Karpas-422 (cell line): ENCODE data around the gene NTN5. TPM values are rescaled to one million over a fixed set of nuclear protein-coding genes. Genes with fewer than 3 reads are reported as not detected.

Experiments
- DNase-seq: peaks from one replicate; pipeline ENCODE4 v3.0.0-alpha.2; 2015
- H2AFZ ChIP-seq: fragments of 200-600 bp; sonication (generic); 2 replicates; pipeline ENCODE4 v1.6.1; 2014; ENCODE audit warnings: antibody characterized with exemption, low read length, mixed read lengths
- H3K27ac ChIP-seq: fragments of 200-600 bp; sonication (generic); 2 replicates; pipeline ENCODE4 v1.5.1; 2014; ENCODE audit warnings: mild to moderate bottlenecking, low read length, moderate library complexity
- H3K27me3 ChIP-seq: fragments of 200-600 bp; sonication (generic); 2 replicates; pipeline ENCODE4 v1.6.1; 2014; ENCODE audit warnings: low read length, mixed read lengths
- H3K36me3 ChIP-seq: fragments of 200-600 bp; sonication (generic); 2 replicates; pipeline ENCODE4 v1.6.1; 2014; ENCODE audit warnings: low read length, mixed read lengths; ENCODE audit not compliant: insufficient read depth
- H3K4me1 ChIP-seq: fragments of 200-600 bp; sonication (generic); 2 replicates; pipeline ENCODE4 v1.6.1; 2014; ENCODE audit warnings: mild to moderate bottlenecking, low read length, mixed read lengths
- H3K4me2 ChIP-seq: fragments of 200-600 bp; sonication (generic); 2 replicates; pipeline ENCODE4 v1.6.1; 2014; ENCODE audit warnings: low read length, low read depth, mild to moderate bottlenecking; ENCODE audit not compliant: poor library complexity, severe bottlenecking
- H3K4me3 ChIP-seq: fragments of 200-600 bp; sonication (generic); 2 replicates; pipeline ENCODE4 v1.5.1; 2014; ENCODE audit warnings: mild to moderate bottlenecking, antibody characterized with exemption, low read length, mixed read lengths
- H3K79me2 ChIP-seq: fragments of 200-600 bp; sonication (generic); 2 replicates; pipeline ENCODE4 v1.6.1; 2014; ENCODE audit warnings: mild to moderate bottlenecking, low read length, mixed read lengths
- H3K9ac ChIP-seq: fragments of 200-600 bp; sonication (generic); 2 replicates; pipeline ENCODE4 v1.6.0; 2014; ENCODE audit warnings: low read length
- H3K9me2 ChIP-seq: fragments of 200-600 bp; sonication (generic), shearing (Covaris generic); replicated peaks from 2 replicates; pipeline ENCODE4 v1.6.0; 2014; ENCODE audit warnings: mild to moderate bottlenecking, low read length, moderate library complexity; ENCODE audit not compliant: insufficient read depth
- H3K9me3 ChIP-seq: fragments of 300-700, 200-600 bp; sonication (generic); 2 replicates; pipeline ENCODE4 v1.6.1; 2014; ENCODE audit warnings: low read length, mixed read lengths
- H4K20me1 ChIP-seq: fragments of 200-600 bp; sonication (generic); 2 replicates; pipeline ENCODE4 v1.6.1; 2014; ENCODE audit warnings: mild to moderate bottlenecking, antibody characterized with exemption, low read length, low read depth; ENCODE audit not compliant: insufficient read depth
- total RNA-seq: library from RNA; depleted of rRNA; stranded (reverse); fragments of >200 nt; shearing (Covaris generic); gene quantifications from 2 replicates; pipeline ENCODE4 v1.2.3, GENCODE V29; 2014; ENCODE audit warnings: low replicate concordance; rRNA removed

The NTN5 gene
- total RNA-seq, 1 experiment from 2014 or later: not detected

- H3K27ac ChIP-seq: no peak overlapping the region
- H3K9ac ChIP-seq: no peak overlapping the region
- DNase-seq: no peak
- H3K4me3 ChIP-seq: no peak overlapping the region
- peaks cover 18% of the 10 kb centered on the region for H3K36me3 ChIP-seq
- no peak overlapping the region for H3K4me2 ChIP-seq
- no peaks in the 10 kb centered on the region for H3K9me2 ChIP-seq
- peaks cover 8% of the 10 kb centered on the region for H3K4me1 ChIP-seq
- no peaks in the 10 kb centered on the region for H3K9me3 ChIP-seq
- H3K79me2 ChIP-seq: peaks cover 5% of the 10 kb centered on the region
- no peak overlapping the region for H2AFZ ChIP-seq
- no peaks in the 10 kb centered on the region for H3K27me3 ChIP-seq
- peaks cover 6% of the 10 kb centered on the region for H4K20me1 ChIP-seq
Measured at GRCh38 chr19:48611872-48612271, 60.9 kb downstream of the NTN5 start.

Other genes with a start within 250 kb of the NTN5 start
- 15.9 and 22.2 TPM in 2 replicates for gene GRWD1, start 227.0 kb downstream of the NTN5 start, total RNA-seq
- 0.69 and 1.1 TPM in 2 replicates for gene KCNJ14, start 217.4 kb downstream of the NTN5 start, total RNA-seq
- 32.5 and 60.4 TPM in 2 replicates for gene CYTH2, start 203.6 kb downstream of the NTN5 start, total RNA-seq
- 0.54 TPM in 1 of 2 replicates, not detected in the other for gene LMTK3, start 161.2 kb downstream of the NTN5 start, total RNA-seq
- not detected in 2 replicates for gene SULT2B1, start 120.8 kb downstream of the NTN5 start, total RNA-seq
- not detected in 2 replicates for gene SPACA4, start 66.3 kb downstream of the NTN5 start, total RNA-seq
- gene FAM83E, start 57.9 kb downstream of the NTN5 start, total RNA-seq: 1.0 and 1.2 TPM in 2 replicates
- gene RPL18, start 53.8 kb downstream of the NTN5 start, total RNA-seq: 3,031 and 4,148 TPM in 2 replicates
- gene SPHK2, start 53.5 kb downstream of the NTN5 start, total RNA-seq: 23.0 and 30.6 TPM in 2 replicates
- 8.5 and 16.4 TPM in 2 replicates for gene DBP, start 35.6 kb downstream of the NTN5 start, total RNA-seq
- gene CA11, start 26.8 kb downstream of the NTN5 start, total RNA-seq: not detected in 2 replicates
- gene FUT2, start 23.0 kb upstream of the NTN5 start, total RNA-seq: not detected in 2 replicates
- 0.58 and 0.78 TPM in 2 replicates for gene MAMSTR, start 46.7 kb upstream of the NTN5 start, total RNA-seq
- gene RASIP1, start 67.6 kb upstream of the NTN5 start, total RNA-seq: not detected in 2 replicates
- gene IZUMO1, start 73.9 kb upstream of the NTN5 start, total RNA-seq: not detected in 2 replicates
- gene FUT1, start 79.6 kb upstream of the NTN5 start, total RNA-seq: not detected in 2 replicates
- gene FGF21, start 82.5 kb upstream of the NTN5 start, total RNA-seq: not detected in 2 replicates
- 45.9 and 74.6 TPM in 2 replicates for gene BCAT2, start 138.0 kb upstream of the NTN5 start, total RNA-seq
- 1.0 and 1.9 TPM in 2 replicates for gene HSD17B14, start 163.5 kb upstream of the NTN5 start, total RNA-seq
- gene PLEKHA4, start 195.6 kb upstream of the NTN5 start, total RNA-seq: not detected in 2 replicates
- gene PPP1R15A, start 199.4 kb upstream of the NTN5 start, total RNA-seq: 22.6 and 31.3 TPM in 2 replicates
- not detected in 2 replicates for gene TULP2, start 225.7 kb upstream of the NTN5 start, total RNA-seq
- 57.5 and 98.2 TPM in 2 replicates for gene NUCB1, start 227.3 kb upstream of the NTN5 start, total RNA-seq